Tibial nerve (tissue), 4 donors: ENCODE results near the gene RGS5. TPM values are rescaled to one million over a fixed set of nuclear protein-coding genes. Genes with fewer than 3 reads are reported as not detected.

ENCODE experiments used
- DNase-seq, 2 donors: peaks; one replicate each; pipeline ENCODE4 v3.0.0-alpha.2; 2019; ENCODE audit warnings: low spot score in 2 of 2
- H3K27ac ChIP-seq, 4 donors: fragments of 200-600 bp; sonication (generic) in 3 of 4; one replicate each; pipeline ENCODE4 v1.5.1; 2017 to 2019; ENCODE audit warnings: mild to moderate bottlenecking in 1 of 4
- H3K27me3 ChIP-seq, 2 donors: fragments of 200-600 bp; sonication (generic) in 1 of 2; one replicate each; pipeline versions ENCODE4 v1.5.1 to v1.6.0; 2017 to 2019
- H3K36me3 ChIP-seq, 3 donors: fragments of 200-600 bp; sonication (generic); one replicate each; pipeline ENCODE4 v1.5.1; 2018 to 2019
- H3K4me1 ChIP-seq, 4 donors: fragments of 200-600 bp; sonication (generic) in 3 of 4; one replicate each; pipeline ENCODE4 v1.5.1; 2017 to 2019
- H3K4me3 ChIP-seq, 4 donors: fragments of 200-600 bp; sonication (generic) in 3 of 4; one replicate each; pipeline ENCODE4 v1.5.1; 2017 to 2019; ENCODE audit warnings: mild to moderate bottlenecking in 1 of 4, moderate library complexity in 1 of 4
- H3K9me3 ChIP-seq, 4 donors: fragments of 200-600 bp; sonication (generic) in 3 of 4; one replicate each; pipeline ENCODE4 v1.5.1; 2017 to 2019
- EP300 ChIP-seq, 2 donors: sonication (generic); formaldehyde crosslinking; IDR thresholded peaks; one replicate each; pipeline ENCODE4 v1.6.1; 2017; ENCODE audit warnings: antibody characterized with exemption in 2 of 2, mild to moderate bottlenecking in 1 of 2
- POLR2A ChIP-seq, 2 donors: fragments of 450-650 bp; IDR thresholded peaks; one replicate each; pipeline ENCODE4 v1.6.1; 2017; ENCODE audit warnings: antibody characterized with exemption in 2 of 2, mild to moderate bottlenecking in 2 of 2, moderate library complexity in 2 of 2
- WGBS, 2 donors: methylation state at CpG; one replicate each; pipeline ENCODE4 v1.1.5; 2018; 5-methylcytosine and 5-hydroxymethylcytosine counted together
- total RNA-seq, 4 donors: library from RNA; depleted of rRNA; stranded (reverse); fragments of >200 nt; gene quantifications; one replicate each; pipeline ENCODE4 v1.1.0, GENCODE V29; 2016
- TF ChIP-seq, protein P1 (sequence below), 5 experiments: fragments of 200-600 bp in 3 of 5; fragments of 450-650 bp in 2 of 5; sonication (generic) in 3 of 5; IDR thresholded peaks; one replicate each; pipeline ENCODE4 v1.5.1; 2016 to 2019; ENCODE audit warnings: antibody characterized with exemption in 5 of 5, mild to moderate bottlenecking in 3 of 5, moderate library complexity in 2 of 5

Gene RGS5
- total RNA-seq, 4 donors from 2014 or later: 21.3 to 71.0 (median 43.7) TPM

- TF ChIP-seq EP300 (IDR thresholded peaks at IDR 0.05) (no peak), POLR2A (IDR thresholded peaks at IDR 0.05) (no peak)
- TF ChIP-seq, protein P1, sequence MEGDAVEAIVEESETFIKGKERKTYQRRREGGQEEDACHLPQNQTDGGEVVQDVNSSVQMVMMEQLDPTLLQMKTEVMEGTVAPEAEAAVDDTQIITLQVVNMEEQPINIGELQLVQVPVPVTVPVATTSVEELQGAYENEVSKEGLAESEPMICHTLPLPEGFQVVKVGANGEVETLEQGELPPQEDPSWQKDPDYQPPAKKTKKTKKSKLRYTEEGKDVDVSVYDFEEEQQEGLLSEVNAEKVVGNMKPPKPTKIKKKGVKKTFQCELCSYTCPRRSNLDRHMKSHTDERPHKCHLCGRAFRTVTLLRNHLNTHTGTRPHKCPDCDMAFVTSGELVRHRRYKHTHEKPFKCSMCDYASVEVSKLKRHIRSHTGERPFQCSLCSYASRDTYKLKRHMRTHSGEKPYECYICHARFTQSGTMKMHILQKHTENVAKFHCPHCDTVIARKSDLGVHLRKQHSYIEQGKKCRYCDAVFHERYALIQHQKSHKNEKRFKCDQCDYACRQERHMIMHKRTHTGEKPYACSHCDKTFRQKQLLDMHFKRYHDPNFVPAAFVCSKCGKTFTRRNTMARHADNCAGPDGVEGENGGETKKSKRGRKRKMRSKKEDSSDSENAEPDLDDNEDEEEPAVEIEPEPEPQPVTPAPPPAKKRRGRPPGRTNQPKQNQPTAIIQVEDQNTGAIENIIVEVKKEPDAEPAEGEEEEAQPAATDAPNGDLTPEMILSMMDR (IDR thresholded peaks at IDR 0.05): no peak
- no peaks in the 10 kb centered on the region for H3K27me3 ChIP-seq
- H3K4me1 ChIP-seq: no peaks in the 10 kb centered on the region
- H3K27ac ChIP-seq: no peak overlapping the region
- H3K4me3 ChIP-seq: no peak overlapping the region
- H3K36me3 ChIP-seq: no peaks in the 10 kb centered on the region
- DNase-seq: no peak
- H3K9me3 ChIP-seq: no peaks in the 10 kb centered on the region
- WGBS, 2 donors: 77 to 84% methylated on average over 6 of the region's 6 CpGs
Observed at GRCh38 chr1:163187849-163188248, 14.9 kb downstream of the RGS5 start.

DNA sequence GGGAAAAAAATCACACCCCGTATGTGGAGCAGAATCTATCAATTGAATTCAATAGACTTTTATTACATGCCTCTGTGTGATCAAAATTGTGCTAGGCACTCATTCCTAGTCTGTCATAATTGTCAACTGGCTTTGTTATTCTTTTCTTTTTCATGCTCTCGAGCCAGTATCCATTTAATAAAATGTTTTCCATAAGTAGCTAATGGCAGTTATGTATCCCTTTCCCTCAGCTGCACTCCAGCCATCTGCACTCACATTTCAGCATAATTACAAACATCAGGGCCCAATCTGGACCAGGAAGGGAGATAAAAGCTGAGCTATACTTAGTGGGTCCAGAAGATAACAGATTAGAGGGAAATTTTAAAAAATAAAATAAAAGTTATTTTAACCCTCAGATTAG is 15.9 kb downstream of the RGS5 start:
- Histone ChIP-seq H3K4me1 (no peaks in the 10 kb centered on the region), H3K4me3 (no peak overlapping the region), H3K27me3 (no peaks in the 10 kb centered on the region), H3K27ac (no peak overlapping the region), H3K9me3 (no peaks in the 10 kb centered on the region), H3K36me3 (no peaks in the 10 kb centered on the region)
- WGBS, 2 donors: 60 to 61% methylated on average over 2 of the region's 2 CpGs
- TF ChIP-seq EP300 (IDR thresholded peaks at IDR 0.05): no peak
- TF ChIP-seq POLR2A (IDR thresholded peaks at IDR 0.05): no peak
- TF ChIP-seq, protein P1 (IDR thresholded peaks at IDR 0.05): no peak
- no peak for DNase-seq

- Histone ChIP-seq H3K27me3 (no peaks in the 10 kb centered on the region), H3K9me3 (no peaks in the 10 kb centered on the region), H3K27ac (no peak overlapping the region), H3K36me3 (no peaks in the 10 kb centered on the region), H3K4me3 (no peak overlapping the region), H3K4me1 (no peaks in the 10 kb centered on the region)
- 29 to 32% methylated on average over 2 of the region's 2 CpGs for WGBS, 2 donors
- no peak for DNase-seq
- TF ChIP-seq EP300 (IDR thresholded peaks at IDR 0.05) (no peak), POLR2A (IDR thresholded peaks at IDR 0.05) (no peak)
- TF ChIP-seq, protein P1 (IDR thresholded peaks at IDR 0.05): no peak
Observed at GRCh38 chr1:163182330-163182949, 20.3 kb downstream of the RGS5 start.

GRCh38 chr1:163178628-163179027 is 24.1 kb downstream of the RGS5 start:
- no peak overlapping the region for H3K27ac ChIP-seq

GRCh38 chr1:163176797-163177196 is 25.9 kb downstream of the RGS5 start:
- WGBS, 2 donors: 88 to 92% methylated on average over 4 of the region's 4 CpGs
- no peak overlapping the region for H3K4me3 ChIP-seq
- H3K4me1 ChIP-seq: peaks cover 0 to 23% (median 4%) of the 10 kb centered on the region in 4 donors
- H3K9me3 ChIP-seq: no peaks in the 10 kb centered on the region
- DNase-seq: no peak
- TF ChIP-seq, protein P1 (IDR thresholded peaks at IDR 0.05): no peak
- TF ChIP-seq POLR2A (IDR thresholded peaks at IDR 0.05) (no peak), EP300 (IDR thresholded peaks at IDR 0.05) (no peak)
- H3K27me3 ChIP-seq: no peaks in the 10 kb centered on the region
- H3K36me3 ChIP-seq: no peaks in the 10 kb centered on the region
- H3K27ac ChIP-seq: no peak overlapping the region

More at GRCh38 chr1:163178628-163179027, 24.1 kb downstream of the RGS5 start:
- TF ChIP-seq EP300 (IDR thresholded peaks at IDR 0.05): no peak
- TF ChIP-seq, protein P1 (IDR thresholded peaks at IDR 0.05): no peak
- no peak for TF ChIP-seq POLR2A (IDR thresholded peaks at IDR 0.05)
- H3K36me3 ChIP-seq: no peaks in the 10 kb centered on the region
- no peaks in the 10 kb centered on the region for H3K9me3 ChIP-seq
- H3K4me3 ChIP-seq: no peak overlapping the region
- WGBS, 2 donors: 72 to 77% methylated on average over 2 of the region's 2 CpGs
- H3K27me3 ChIP-seq: no peaks in the 10 kb centered on the region
- peaks cover 0 to 9% (median 0%) of the 10 kb centered on the region in 4 donors for H3K4me1 ChIP-seq
- DNase-seq: no peak
